BE2C (cell line): ENCODE data around the gene PCDHGA8.
A peak's percentile ranks its signal among the peaks of the same experiment; 100 is the strongest.
"Not testable (repeated sequence)": the region's sequence is repeated elsewhere in the genome, so short reads cannot be mapped to it uniquely, and the experiment has no call there.

Source experiments
- DNase-seq: peaks from one replicate; pipeline ENCODE4 v3.0.0-alpha.2; 2020
- H3K27me3 ChIP-seq: fragments of 250-450 bp; sonication (Bioruptor Pico); 2 replicates; pipeline ENCODE4 v1.5.1; 2020; ENCODE audit warnings: mild to moderate bottlenecking
- H3K36me3 ChIP-seq: fragments of 250-450 bp; sonication (Bioruptor Pico); 2 replicates; pipeline ENCODE4 v1.5.1; 2020; ENCODE audit warnings: mild to moderate bottlenecking
- H3K4me1 ChIP-seq: fragments of 250-450 bp; sonication (Bioruptor Pico); 2 replicates; pipeline ENCODE4 v1.5.1; 2020
- H3K4me3 ChIP-seq: 2 replicates; pipeline ENCODE4 v1.5.1; 2011; ENCODE audit warnings: low read depth, low read length
- H3K9me3 ChIP-seq: fragments of 250-450 bp; sonication (Bioruptor Pico); 2 replicates; pipeline ENCODE4 v1.5.1; 2020
- CTCF ChIP-seq: IDR thresholded peaks from 2 replicates; pipeline ENCODE4 v1.5.1; 2012; ENCODE audit warnings: mild to moderate bottlenecking, low read depth, low read length

Gene PCDHGA8

GRCh38 chr5:141412854-141413539 lies 20.6 kb downstream of the PCDHGA8 start, which contains the start of gene PCDHGA10:
TSS of gene PCDHGA10 (plus strand) at chr5:141412987. CDS start at chr5:141413176, 189 bp downstream.
- Histone ChIP-seq H3K27me3 (no peaks in the 10 kb centered on the region), H3K4me1 (no peaks in the 10 kb centered on the region), H3K36me3 (no peaks in the 10 kb centered on the region), H3K9me3 (no peaks in the 10 kb centered on the region; the same call in 1 of the 2 replicates), H3K4me3 (no peak within 1 kb of the TSS)
- peak; percentile 50 for TF ChIP-seq CTCF
- DNase-seq = peak; percentile 49

GRCh38 chr5:141413540-141414069 lies 21.2 kb downstream of the PCDHGA8 start:
- no peaks in the 10 kb centered on the region for H3K4me1 ChIP-seq

GRCh38 chr5:141414548-141415274 lies 22.3 kb downstream of the PCDHGA8 start:
- H3K9me3 ChIP-seq, H3K4me1 ChIP-seq, H3K27me3 ChIP-seq, H3K4me3 ChIP-seq, H3K36me3 ChIP-seq, DNase-seq: not testable (repeated sequence)

More at GRCh38 chr5:141413540-141414069, 21.2 kb downstream of the PCDHGA8 start:
- Histone ChIP-seq H3K36me3 (no peaks in the 10 kb centered on the region), H3K9me3 (no peaks in the 10 kb centered on the region; the same call in 1 of the 2 replicates), H3K27me3 (no peaks in the 10 kb centered on the region), H3K4me3 (no peak overlapping the region)
- DNase-seq = no peak
- TF ChIP-seq CTCF = no peak

- H3K4me1 ChIP-seq, DNase-seq, H3K4me3 ChIP-seq, H3K36me3 ChIP-seq, H3K27me3 ChIP-seq, H3K9me3 ChIP-seq: not testable (repeated sequence)
Measured at GRCh38 chr5:141415275-141415618, 22.8 kb downstream of the PCDHGA8 start.

GRCh38 chr5:141417494-141418172 lies 25.2 kb downstream of the PCDHGA8 start, which contains the start of gene PCDHGB7:
TSS of gene PCDHGB7 (plus strand) at chr5:141417677. CDS start at chr5:141417860, 183 bp downstream.
- H3K4me3 ChIP-seq = not testable (repeated sequence)

GRCh38 chr5:141419074-141419880 lies 26.8 kb downstream of the PCDHGA8 start:
- no peak for TF ChIP-seq CTCF
- H3K4me3 ChIP-seq = no peak overlapping the region

More at GRCh38 chr5:141417494-141418172, 25.2 kb downstream of the PCDHGA8 start, which contains the start of gene PCDHGB7:
- H3K9me3 ChIP-seq, H3K4me1 ChIP-seq, H3K36me3 ChIP-seq, H3K27me3 ChIP-seq: not testable (repeated sequence)
- DNase-seq = peak; percentile 83
- TF ChIP-seq CTCF = peak; percentile 78

More at GRCh38 chr5:141419074-141419880, 26.8 kb downstream of the PCDHGA8 start:
- DNase-seq = no peak
- no peaks in the 10 kb centered on the region for H3K27me3 ChIP-seq
- no peaks in the 10 kb centered on the region for H3K4me1 ChIP-seq
- no peaks in the 10 kb centered on the region; the same call in 1 of the 2 replicates for H3K9me3 ChIP-seq
- peaks cover 8% of the 10 kb centered on the region; the same call in 1 of the 2 replicates for H3K36me3 ChIP-seq
